HG02798 (cell line): ENCODE data around the gene DDX4.

Experiments
- ATAC-seq: cut with Tn5 transposase; IDR thresholded peaks from one replicate; pipeline ENCODE4 v1.9.1; 2021; ENCODE audit warnings: mild to moderate bottlenecking; ENCODE audit not compliant: unreplicated experiment, poor library complexity

Gene DDX4

GRCh38 chr5:55817030-55817429, 79.2 kb downstream of the DDX4 start:
- ATAC-seq, result no peak

GRCh38 chr5:55820488-55820887, 82.6 kb downstream of the DDX4 start:
- no peak for ATAC-seq

DNA sequence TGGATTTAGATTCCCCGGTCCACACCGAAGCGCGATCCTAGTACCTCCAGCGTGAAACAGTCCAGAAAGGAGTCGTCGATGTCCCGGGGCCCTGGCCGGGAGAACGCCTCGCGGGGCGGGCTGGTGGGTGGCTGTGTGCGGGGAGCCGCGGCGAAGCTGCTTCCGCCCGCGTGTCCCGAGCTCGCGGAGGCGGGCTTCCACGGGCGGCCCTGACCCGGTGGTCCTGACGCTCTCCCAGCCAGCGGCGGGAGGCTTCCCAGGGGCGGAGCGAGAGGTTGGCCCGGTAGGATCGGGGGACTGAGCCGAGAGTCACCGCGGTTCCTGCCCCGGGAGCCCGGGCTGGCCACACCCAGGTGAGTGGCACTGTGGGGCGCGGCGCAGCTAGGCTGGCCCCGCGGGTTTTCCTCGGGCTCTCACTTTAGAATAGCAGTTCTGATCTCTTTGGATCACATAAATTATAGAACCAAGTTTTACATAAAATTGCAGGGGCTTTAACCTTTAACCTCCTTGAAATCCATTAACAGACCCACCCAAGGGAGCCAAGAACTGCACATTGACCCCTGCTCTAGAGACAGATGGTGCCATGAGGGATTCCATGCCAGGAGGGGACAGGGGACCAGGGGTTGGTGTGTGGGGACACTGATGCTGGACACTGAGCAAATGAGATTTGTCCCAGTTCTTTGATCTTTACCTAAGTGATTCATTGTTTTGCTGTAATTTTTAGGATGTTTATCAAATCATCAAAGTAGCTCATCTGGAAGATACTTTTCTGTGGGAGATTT, 84.1 kb downstream of the DDX4 start:
- no peak for ATAC-seq

DNA sequence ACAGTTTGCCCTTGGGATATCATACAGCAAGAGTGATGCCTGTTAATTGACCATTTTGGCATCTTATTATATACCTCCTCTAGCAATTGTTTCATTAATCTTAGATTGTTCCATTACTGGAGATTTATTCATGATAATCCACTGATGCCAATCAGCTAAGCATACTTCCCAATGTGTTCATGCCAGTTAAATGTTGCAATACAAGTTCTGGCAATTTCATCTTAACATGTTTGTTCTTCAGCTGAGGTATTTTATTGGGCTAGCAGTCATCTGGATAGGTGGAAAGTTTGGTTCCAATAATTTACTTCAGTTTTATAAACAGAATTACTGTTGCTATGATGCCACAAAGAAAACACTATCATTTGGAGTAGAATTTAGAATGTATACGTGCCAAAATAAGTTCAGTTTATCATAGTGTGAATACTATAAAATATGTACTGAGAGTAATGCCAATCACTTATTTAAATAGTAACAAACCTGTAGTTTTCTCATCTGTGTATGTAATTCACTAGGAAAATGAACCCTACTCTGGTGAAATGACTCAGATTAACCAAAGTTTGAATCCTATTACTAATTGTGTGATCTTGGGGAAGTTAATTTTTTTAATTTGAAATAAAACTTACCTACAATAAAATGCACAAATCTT, 85.4 kb downstream of the DDX4 start:
- ATAC-seq, result no peak

DNA sequence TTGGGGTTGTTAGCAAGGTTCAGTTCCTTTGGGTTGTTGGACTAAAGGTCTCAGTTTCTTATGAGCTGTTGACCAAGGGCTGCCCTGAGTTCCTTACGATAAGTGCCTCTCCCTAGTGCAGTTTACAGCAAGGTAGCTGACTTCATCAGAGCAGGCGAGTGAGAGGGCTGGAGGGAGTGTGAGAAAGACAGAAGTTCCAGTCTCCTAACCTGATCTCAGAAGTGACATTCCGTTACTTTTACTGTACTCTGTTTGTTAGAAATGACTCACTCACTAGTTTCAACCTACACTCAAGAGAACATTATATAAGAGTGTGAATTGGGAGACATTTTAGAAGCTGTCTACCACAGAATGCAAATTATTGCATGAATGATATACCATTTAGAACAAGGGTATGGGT, 92.1 kb downstream of the DDX4 start:
- ATAC-seq, result peak; percentile 38

- no peak for ATAC-seq
These were observed 94.6 kb downstream of the DDX4 start for GRCh38 chr5:55832446-55832845.

- no peak for ATAC-seq
These were observed 98.3 kb downstream of the DDX4 start for GRCh38 chr5:55836191-55836590.

DNA sequence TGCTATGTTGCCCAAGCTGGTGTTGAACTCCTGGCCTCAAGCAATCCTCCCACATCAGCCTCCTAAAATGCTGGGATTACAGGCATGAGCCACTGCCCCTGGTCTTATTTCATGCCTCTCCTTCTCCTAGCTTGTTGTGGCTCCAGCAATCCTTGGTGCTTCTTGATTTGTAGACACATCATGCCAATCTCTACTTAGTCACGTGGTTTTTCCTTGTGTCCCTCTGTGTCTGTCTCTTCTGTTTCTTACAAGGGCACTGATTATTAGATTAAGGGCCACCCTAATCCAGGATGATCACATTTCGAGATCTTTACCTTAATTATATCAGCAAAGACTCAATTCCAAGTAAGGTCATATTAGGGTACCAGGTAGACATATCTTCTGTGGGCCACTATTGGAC, 104.1 kb downstream of the DDX4 start:
- ATAC-seq, result no peak

- no peak for ATAC-seq
These were observed 110.0 kb downstream of the DDX4 start for GRCh38 chr5:55847837-55848236.

GRCh38 chr5:55848783-55849182, 110.9 kb downstream of the DDX4 start:
- ATAC-seq, result no peak

DNA sequence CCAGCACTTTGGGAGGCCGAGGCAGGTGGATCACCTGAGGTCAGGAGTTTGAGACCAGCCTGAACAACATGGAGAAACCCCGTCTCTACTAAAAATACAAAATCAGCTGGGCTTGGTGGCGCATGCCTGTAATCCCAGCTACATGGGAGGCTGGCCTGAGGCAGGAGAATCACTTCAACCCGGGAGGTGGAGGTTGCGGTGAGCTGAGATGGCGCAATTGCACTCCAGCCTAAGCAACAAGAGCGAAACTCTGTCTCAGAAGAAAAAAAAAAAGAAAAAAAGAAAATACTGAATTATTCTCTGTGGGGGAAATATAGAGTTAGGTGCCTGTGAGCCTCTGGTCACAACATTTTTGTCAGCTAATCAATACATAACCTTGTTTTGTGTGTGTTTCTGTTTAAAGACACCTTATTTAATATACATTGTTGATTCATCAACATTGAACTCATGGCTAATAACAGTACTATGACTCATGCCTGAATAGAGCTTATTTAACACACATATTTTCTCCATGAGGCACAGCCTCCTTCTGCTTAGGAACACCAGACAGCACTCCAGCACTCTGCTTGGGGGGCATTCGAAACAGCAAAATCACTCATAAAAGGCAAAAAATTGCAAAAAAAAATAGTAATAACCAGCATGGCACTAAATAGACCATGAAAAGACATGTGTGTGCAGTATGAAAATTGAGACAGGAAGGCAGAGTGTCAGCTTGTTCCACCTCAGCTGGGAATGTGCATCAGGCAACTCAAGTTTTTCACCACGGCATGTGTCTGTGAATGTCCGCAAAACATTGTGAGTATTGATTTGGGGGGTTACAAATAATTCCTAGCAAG, 113.2 kb downstream of the DDX4 start, which contains the start of gene IL31RA:
IL31RA (plus strand) TSS at position 519 of the 836 bp plus-strand sequence; CDS start at position 733, 214 bp downstream.
- ATAC-seq, result no peak

- ATAC-seq, result no peak
These were observed 113.8 kb downstream of the DDX4 start for GRCh38 chr5:55851675-55851979.

DNA sequence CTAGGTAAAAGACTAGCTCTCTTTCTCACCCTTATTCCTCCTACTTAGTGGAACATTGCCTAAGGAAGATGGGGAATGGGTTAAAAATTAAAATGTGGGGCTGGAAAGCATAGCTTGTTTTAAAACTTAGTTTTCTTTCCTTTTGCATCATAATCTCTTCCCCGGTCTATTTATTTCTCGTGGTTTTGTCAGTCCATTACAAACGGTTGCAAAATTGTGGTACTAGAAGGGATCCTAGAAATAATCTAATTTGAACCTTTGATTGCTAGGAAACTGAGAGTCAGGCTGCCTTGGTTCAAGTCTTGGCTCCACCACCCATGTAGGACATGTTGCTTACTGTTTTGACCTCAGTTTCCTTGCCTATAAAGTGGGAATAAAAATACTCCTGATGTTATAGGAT, 114.6 kb downstream of the DDX4 start:
- no peak for ATAC-seq

- no peak for ATAC-seq
These were observed 115.3 kb downstream of the DDX4 start for GRCh38 chr5:55853041-55853670.

GRCh38 chr5:55853818-55854217, 116.0 kb downstream of the DDX4 start:
- ATAC-seq, result no peak

GRCh38 chr5:55855509-55855908, 117.6 kb downstream of the DDX4 start:
- no peak for ATAC-seq

GRCh38 chr5:55856516-55857246, 118.8 kb downstream of the DDX4 start:
- no peak for ATAC-seq

DNA sequence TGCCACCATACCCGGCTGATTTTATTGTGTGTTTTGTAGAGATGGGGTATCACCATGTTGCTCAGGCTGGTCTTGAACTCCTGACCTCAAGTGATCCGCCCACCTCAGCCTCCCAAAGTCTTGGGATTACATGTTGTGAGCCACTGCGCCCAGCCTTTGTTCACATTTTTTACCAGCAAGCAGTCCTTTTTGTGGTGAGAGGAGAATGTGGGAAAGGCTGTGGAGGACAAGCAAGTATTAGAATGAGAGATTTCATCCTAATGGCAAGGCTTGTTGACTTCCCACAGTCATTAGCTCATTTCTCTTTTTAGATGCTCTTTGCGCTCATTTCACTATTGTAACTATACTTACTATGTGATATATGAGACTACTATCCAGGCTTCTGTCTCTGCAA, 119.4 kb downstream of the DDX4 start:
- no peak for ATAC-seq

DNA sequence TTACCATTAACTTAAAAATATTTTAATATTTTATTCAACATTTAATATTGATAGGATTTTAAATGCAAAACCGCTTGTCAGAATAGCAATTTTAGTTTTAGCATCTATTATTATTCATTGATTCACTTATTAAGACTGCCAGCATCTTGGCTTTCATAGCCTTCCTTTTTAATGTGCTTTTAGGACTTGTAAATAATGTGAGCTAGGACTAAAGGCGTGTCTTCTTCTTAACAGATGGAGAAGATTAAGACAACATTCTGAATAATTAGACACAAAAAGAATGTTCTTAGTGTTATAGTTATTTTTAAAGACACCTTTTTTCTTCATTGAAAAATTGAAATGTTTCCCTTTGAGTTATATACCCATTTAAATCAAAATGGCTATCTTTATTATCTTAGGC, 120.2 kb downstream of the DDX4 start:
- ATAC-seq, result no peak

- no peak for ATAC-seq
These were observed 122.4 kb downstream of the DDX4 start for GRCh38 chr5:55860288-55860687.
